IMR-90 (cell line): Measurements from ENCODE around the gene ALDH1L2. TPM values are rescaled to one million over a fixed set of nuclear protein-coding genes. Genes with fewer than 3 reads are reported as not detected.

Experiments used
- ATAC-seq: fragments of 200-7000 bp; cut with Tn5 transposase; 2 replicates; pipeline ENCODE4 v1.9.1; 2020; ENCODE audit warnings: low read depth, mild to moderate bottlenecking, moderate library complexity
- BruUV-seq: library from RNA; stranded (reverse); fragments of 400-500 nt; replicated peaks from 2 replicates; lab custom pipeline; 2021; lab: Mats Ljungman, UMichigan
- CTCF ChIA-PET: fragments of 300-600 bp; formaldehyde crosslinking; extraction: SDS; loops from one replicate; lab custom pipeline; 2021; ENCODE audit warnings: antibody characterized with exemption; lab: Yijun Ruan, JAX
- POLR2A ChIA-PET: fragments of 300-600 bp; sonication (Branson Sonifier 250); formaldehyde crosslinking; loops from one replicate; lab custom pipeline; 2022; ENCODE audit warnings: antibody characterized with exemption; ENCODE audit not compliant: unreplicated experiment; lab: Charles Lee
- DNase-seq: peaks from one replicate; pipeline ENCODE4 v3.0.0; 2013
- H2AFZ ChIP-seq: replicated peaks from 2 replicates; pipeline ENCODE3; 2013; ENCODE audit warnings: low read length, mild to moderate bottlenecking; ENCODE audit not compliant: poor library complexity
- H2AK5ac ChIP-seq: 2 replicates; pipeline ENCODE4 v1.6.1; 2013; ENCODE audit warnings: low read depth, low read length, inconsistent platforms
- H2AK9ac ChIP-seq: replicated peaks from 2 replicates; pipeline ENCODE3; 2013; ENCODE audit warnings: mild to moderate bottlenecking, low read depth, low read length, moderate library complexity; ENCODE audit not compliant: poor library complexity
- H2BK120ac ChIP-seq: 2 replicates; pipeline ENCODE4 v1.6.1; 2013; ENCODE audit warnings: low read depth, low read length, inconsistent platforms
- H2BK15ac ChIP-seq: 3 replicates; pipeline ENCODE4 v1.6.1; 2013; ENCODE audit warnings: low read depth, low read length, inconsistent platforms
- H2BK20ac ChIP-seq: 2 replicates; pipeline ENCODE4 v1.6.1; 2013; ENCODE audit warnings: low read depth, mild to moderate bottlenecking, inconsistent platforms, low read length, moderate library complexity
- H2BK5ac ChIP-seq: 2 replicates; pipeline ENCODE4 v1.6.1; 2013; ENCODE audit warnings: mild to moderate bottlenecking, low read depth, low read length, inconsistent platforms; ENCODE audit not compliant: poor library complexity, severe bottlenecking
- H3K14ac ChIP-seq: replicated peaks from 2 replicates; pipeline ENCODE4 v1.6.1; 2013; ENCODE audit warnings: low read depth, low read length, inconsistent platforms
- H3K18ac ChIP-seq: 2 replicates; pipeline ENCODE4 v1.6.1; 2013; ENCODE audit warnings: low read depth, low read length, control low read depth
- H3K23ac ChIP-seq: 2 replicates; pipeline ENCODE4 v1.6.1; 2013; ENCODE audit warnings: low read depth, low read length, inconsistent platforms
- H3K27ac ChIP-seq: 2 replicates; pipeline ENCODE4 v1.5.1; 2013; ENCODE audit warnings: mild to moderate bottlenecking, control low read depth, low read length; ENCODE audit not compliant: insufficient read depth
- H3K27me3 ChIP-seq: 2 replicates; pipeline ENCODE4 v1.6.1; 2013; ENCODE audit warnings: low read length; ENCODE audit not compliant: control insufficient read depth, insufficient read depth
- H3K36me3 ChIP-seq: 2 replicates; pipeline ENCODE4 v1.6.1; 2013; ENCODE audit warnings: low read length, mixed read lengths; ENCODE audit not compliant: control insufficient read depth, insufficient read depth
- H3K4ac ChIP-seq: 2 replicates; pipeline ENCODE4 v1.6.1; 2013; ENCODE audit warnings: low read depth, low read length, inconsistent platforms
- H3K4me1 ChIP-seq: 2 replicates; pipeline ENCODE4 v1.6.1; 2013; ENCODE audit warnings: low read length, mixed read lengths; ENCODE audit not compliant: control insufficient read depth, insufficient read depth
- H3K4me2 ChIP-seq: 2 replicates; pipeline ENCODE4 v1.6.1; 2013; ENCODE audit warnings: low read depth, mild to moderate bottlenecking, control low read depth, low read length, moderate library complexity
- H3K4me3 ChIP-seq: 2 replicates; pipeline ENCODE4 v1.5.1; 2013; ENCODE audit warnings: low read depth, mild to moderate bottlenecking, control low read depth, low read length, moderate library complexity; ENCODE audit not compliant: insufficient read depth
- H3K56ac ChIP-seq: 2 replicates; pipeline ENCODE4 v1.6.1; 2013; ENCODE audit warnings: low read length, inconsistent platforms; ENCODE audit not compliant: insufficient read depth; ENCODE audit errors: extremely low read depth
- H3K79me1 ChIP-seq, 2 experiments: 2 replicates each; pipeline ENCODE4 v1.6.1; 2013; ENCODE audit warnings: low read length in 2 of 2, inconsistent platforms in 1 of 2, low read depth in 1 of 2
- H3K9ac ChIP-seq: 2 replicates; pipeline ENCODE4 v1.6.1; 2013; ENCODE audit warnings: low read depth, low read length, control low read depth
- H3K9me1 ChIP-seq: 2 replicates; pipeline ENCODE4 v1.6.1; 2013; ENCODE audit warnings: low read length, inconsistent platforms; ENCODE audit not compliant: insufficient read depth
- H3K9me3 ChIP-seq: 2 replicates; pipeline ENCODE4 v1.6.1; 2013; ENCODE audit warnings: low read length; ENCODE audit not compliant: control insufficient read depth, insufficient read depth
- H4K20me1 ChIP-seq: 2 replicates; pipeline ENCODE4 v1.6.1; 2013; ENCODE audit warnings: low read length, inconsistent platforms; ENCODE audit not compliant: insufficient read depth
- H4K5ac ChIP-seq: 2 replicates; pipeline ENCODE4 v1.6.1; 2013; ENCODE audit warnings: mild to moderate bottlenecking, low read depth, low read length, control low read depth
- H4K8ac ChIP-seq, 2 experiments: 2 replicates each; pipeline ENCODE4 v1.6.1; 2013; ENCODE audit warnings: low read depth in 2 of 2, low read length in 2 of 2, control low read depth in 1 of 2, inconsistent platforms in 1 of 2
- H4K91ac ChIP-seq: 2 replicates; pipeline ENCODE4 v1.6.1; 2013; ENCODE audit warnings: low read depth, low read length, inconsistent platforms; ENCODE audit not compliant: insufficient read depth
- BHLHE40 ChIP-seq: fragments of 150-350 bp; IDR thresholded peaks from 2 replicates; pipeline ENCODE4 v1.6.1; 2016; ENCODE audit warnings: mild to moderate bottlenecking, low read depth, low read length
- CHD1 ChIP-seq: IDR thresholded peaks from 2 replicates; pipeline ENCODE4 v1.6.1; 2012; ENCODE audit warnings: low read depth, low read length, improper control_type of control experiment
- MAFK ChIP-seq: IDR thresholded peaks from 2 replicates; pipeline ENCODE4 v1.6.1; 2012; ENCODE audit warnings: low read depth, low read length, improper control_type of control experiment
- POLR2A ChIP-seq: IDR thresholded peaks from 2 replicates; pipeline ENCODE4 v1.6.1; 2012; ENCODE audit warnings: mild to moderate bottlenecking, low read depth, low read length
- RAD21 ChIP-seq: IDR thresholded peaks from 2 replicates; pipeline ENCODE4 v1.6.1; 2012; ENCODE audit warnings: low read length, improper control_type of control experiment
- RCOR1 ChIP-seq: IDR thresholded peaks from 2 replicates; pipeline ENCODE4 v1.6.1; 2012; ENCODE audit warnings: mild to moderate bottlenecking, low read length, improper control_type of control experiment; ENCODE audit not compliant: insufficient replicate concordance
- RFX5 ChIP-seq: IDR thresholded peaks from 2 replicates; pipeline ENCODE4 v1.8.0; 2012; ENCODE audit warnings: low read depth, mild to moderate bottlenecking, low read length, moderate library complexity
- WGBS, 2 experiments: methylation state at CpG; one replicate each; pipeline versions ENCODE4 v1.1.5 to v1.1.7; 2013; ENCODE audit warnings: missing lambda C conversion rate in 2 of 2; ENCODE audit not compliant: insufficient read length in 1 of 2; ENCODE audit errors: extremely low coverage in 2 of 2; 5-methylcytosine and 5-hydroxymethylcytosine counted together
- dilution Hi-C: fragments of 300-500 bp; cut with HindIII; formaldehyde crosslinking; loops from one replicate; pipeline ENCODE4 v1.14.3; 2018; ENCODE audit warnings: low sequenced_read_pairs; ENCODE audit not compliant: unreplicated experiment
- in situ Hi-C: fragments of 300-500 bp; cut with MboI; formaldehyde crosslinking; loops from 3 replicates; pipeline ENCODE4 v1.14.3; 2019; ENCODE audit warnings: low sequenced_read_pairs, inconsistent platforms, mixed read lengths
- intact Hi-C: fragments of 100-400 bp; cut with micrococcal nuclease; formaldehyde crosslinking; loops from 2 replicates; pipeline ENCODE4 v1.10.0; 2022
- polyA plus RNA-seq, 3 experiments: library from polyadenylated mRNA; depleted of rRNA; stranded (reverse); fragments of >200 nt; gene quantifications; 2 replicates each; pipeline ENCODE4 v1.2.3, GENCODE V29; 2012; ENCODE audit warnings: low replicate concordance in 1 of 3
- total RNA-seq: library from RNA; depleted of rRNA; stranded (reverse); fragments of >200 nt; gene quantifications from 2 replicates; pipeline ENCODE4 v1.2.3, GENCODE V29; 2012
- TF ChIP-seq, protein P1 (sequence below): fragments of 150-350 bp; IDR thresholded peaks from 2 replicates; pipeline ENCODE4 v1.6.1; 2016; ENCODE audit warnings: low read depth, mild to moderate bottlenecking, low read length, moderate library complexity, borderline replicate concordance

ALDH1L2 gene
- total and polyA plus RNA-seq, 2 of the 4 experiments (the other 2 are of a cell fraction), result 21.1 to 22.8 TPM

- Histone ChIP-seq H3K27ac (no peak overlapping the region), H3K79me1 (peaks cover 11 to 29% of the 10 kb centered on the region in 2 experiments)
- intact Hi-C loops, result no loop called here
These were observed 36.3 kb upstream of the ALDH1L2 start for GRCh38 chr12:105120551-105120950.

More at GRCh38 chr12:105120551-105120950, 36.3 kb upstream of the ALDH1L2 start:
- no peak for ATAC-seq
- H4K8ac ChIP-seq, result no peak overlapping the region
- no peak overlapping the region for H2AFZ ChIP-seq
- no peak overlapping the region for H4K91ac ChIP-seq
- H3K4ac ChIP-seq, result no peak overlapping the region
- no peak overlapping the region for H2BK20ac ChIP-seq
- TF ChIP-seq RCOR1 (no peak), MAFK (no peak), RAD21 (no peak), RFX5 (no peak), CHD1 (no peak), POLR2A (no peak), BHLHE40 (no peak)
- TF ChIP-seq, protein P1, sequence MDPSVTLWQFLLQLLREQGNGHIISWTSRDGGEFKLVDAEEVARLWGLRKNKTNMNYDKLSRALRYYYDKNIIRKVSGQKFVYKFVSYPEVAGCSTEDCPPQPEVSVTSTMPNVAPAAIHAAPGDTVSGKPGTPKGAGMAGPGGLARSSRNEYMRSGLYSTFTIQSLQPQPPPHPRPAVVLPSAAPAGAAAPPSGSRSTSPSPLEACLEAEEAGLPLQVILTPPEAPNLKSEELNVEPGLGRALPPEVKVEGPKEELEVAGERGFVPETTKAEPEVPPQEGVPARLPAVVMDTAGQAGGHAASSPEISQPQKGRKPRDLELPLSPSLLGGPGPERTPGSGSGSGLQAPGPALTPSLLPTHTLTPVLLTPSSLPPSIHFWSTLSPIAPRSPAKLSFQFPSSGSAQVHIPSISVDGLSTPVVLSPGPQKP, result no peak
- peaks cover 43% of the 10 kb centered on the region for H3K36me3 ChIP-seq
- DNase-seq, result peak; percentile 16
- H3K14ac ChIP-seq, result no peak overlapping the region
- no peaks in the 10 kb centered on the region; the same call in 1 of the 2 replicates for H4K20me1 ChIP-seq
- dilution Hi-C loops (no loop called here), in situ Hi-C loops (no loop called here)
- no peak overlapping the region for H4K5ac ChIP-seq
- no CpG with 5 or more reads among the region's 2 CpGs for WGBS, 2 experiments
- H2BK15ac ChIP-seq, result no peak overlapping the region
- H3K56ac ChIP-seq, result no peak overlapping the region
- ChIA-PET CTCF (no interaction called here), POLR2A (no interaction called here)
- no peak overlapping the region for H2AK5ac ChIP-seq
- H3K4me3 ChIP-seq, result no peak overlapping the region
- H3K9ac ChIP-seq, result no peak overlapping the region
- no TSS peak for BruUV-seq
- no peaks in the 10 kb centered on the region for H3K9me1 ChIP-seq
- H3K23ac ChIP-seq, result no peak overlapping the region
- no peak overlapping the region for H3K4me2 ChIP-seq
- no peak overlapping the region for H2BK5ac ChIP-seq
- H2BK120ac ChIP-seq, result no peak overlapping the region
- H3K27me3 ChIP-seq, result no peaks in the 10 kb centered on the region
- no peak overlapping the region for H2AK9ac ChIP-seq
- H3K9me3 ChIP-seq, result no peaks in the 10 kb centered on the region
- H3K4me1 ChIP-seq, result no peaks in the 10 kb centered on the region
- no peak overlapping the region for H3K18ac ChIP-seq
